Skin epidermis (tissue), 12 donors: ENCODE data around the gene GPHA2.

Experiments used
- H3K27ac ChIP-seq, 21 experiments: fragments of 200-600 bp; sonication (generic) in 11 of 21; one replicate each; pipeline ENCODE4 v1.5.0; 2020; ENCODE audit warnings: mild to moderate bottlenecking in 3 of 21, inconsistent platforms in 2 of 21, moderate library complexity in 2 of 21
- H3K4me3 ChIP-seq, 7 experiments: fragments of 200-600 bp; sonication (generic) in 2 of 7; one replicate each; pipeline ENCODE4 v1.5.0; 2020; ENCODE audit warnings: inconsistent platforms in 2 of 7, mild to moderate bottlenecking in 2 of 7, moderate library complexity in 1 of 7

Gene GPHA2

DNA sequence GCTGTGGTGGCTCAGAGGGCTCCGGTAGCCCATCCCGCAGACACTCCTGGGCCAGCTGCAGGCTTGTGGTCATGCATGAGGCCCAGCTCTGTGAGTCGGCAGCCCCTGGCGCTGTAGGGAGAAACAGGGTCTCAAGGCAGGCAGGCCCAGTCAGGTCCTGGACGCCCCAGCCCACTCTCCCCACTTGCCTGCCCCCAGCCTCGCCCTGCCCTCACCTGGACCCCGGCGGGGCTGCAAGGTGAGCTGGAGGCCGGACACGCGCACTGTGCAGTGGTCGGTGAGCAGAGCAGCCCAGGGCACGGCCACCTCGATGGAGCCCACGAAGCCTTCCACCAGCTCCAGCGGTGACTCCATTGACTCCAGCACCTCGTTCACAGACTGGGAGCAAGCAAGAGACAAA lies 21.6 kb downstream of the GPHA2 start:
- Histone ChIP-seq H3K27ac (no peak overlapping the region), H3K4me3 (no peak overlapping the region)

DNA sequence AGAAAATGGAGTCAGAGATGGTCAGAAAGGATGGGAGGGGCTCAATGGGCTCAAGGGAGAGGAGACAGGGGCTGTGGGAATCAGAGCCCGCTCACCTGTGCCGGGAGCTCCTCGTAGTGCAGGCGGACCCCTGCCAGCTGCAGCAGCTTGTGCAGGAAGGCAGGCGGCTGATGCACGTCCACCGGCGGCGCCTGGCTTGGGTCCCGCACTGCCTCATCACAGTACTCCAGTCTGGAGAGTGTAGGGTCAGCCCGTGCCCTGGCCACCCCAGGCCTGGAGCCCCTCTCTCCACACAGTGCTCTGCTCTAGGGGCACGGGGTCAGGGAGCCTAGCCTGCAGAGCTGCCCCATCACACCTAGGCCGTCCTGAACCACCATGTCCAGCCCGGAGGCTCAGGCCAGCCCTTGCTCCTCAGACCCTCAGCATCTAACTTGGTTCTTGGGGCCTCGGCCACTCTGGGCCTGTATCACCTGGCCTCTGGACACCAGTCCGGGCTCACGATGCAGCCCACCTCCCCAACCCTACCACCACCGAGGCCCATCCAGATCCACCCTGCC lies 22.4 kb downstream of the GPHA2 start:
- Histone ChIP-seq H3K27ac (no peak overlapping the region), H3K4me3 (no peak overlapping the region)

DNA sequence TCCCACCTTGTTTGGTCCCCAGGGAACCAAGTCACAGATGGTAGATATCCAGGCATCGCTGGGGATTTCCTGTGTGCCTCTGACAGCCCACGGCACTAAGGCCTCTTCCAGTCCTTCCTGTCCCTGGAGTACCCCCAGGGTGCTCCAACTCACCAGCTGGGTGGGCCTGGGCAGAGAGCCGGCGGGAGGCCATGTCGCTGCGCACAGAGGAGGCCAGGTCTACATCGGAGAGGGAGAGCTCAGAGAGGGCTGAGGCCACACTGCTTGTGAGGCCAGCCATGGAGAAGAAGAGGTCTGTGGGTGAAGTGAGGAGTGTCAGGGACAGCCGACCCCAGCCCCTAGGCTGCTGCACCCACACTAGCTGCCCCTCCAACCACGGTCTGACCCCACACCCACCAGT lies 24.0 kb downstream of the GPHA2 start:
- Histone ChIP-seq H3K27ac (no peak overlapping the region), H3K4me3 (no peak overlapping the region)

DNA sequence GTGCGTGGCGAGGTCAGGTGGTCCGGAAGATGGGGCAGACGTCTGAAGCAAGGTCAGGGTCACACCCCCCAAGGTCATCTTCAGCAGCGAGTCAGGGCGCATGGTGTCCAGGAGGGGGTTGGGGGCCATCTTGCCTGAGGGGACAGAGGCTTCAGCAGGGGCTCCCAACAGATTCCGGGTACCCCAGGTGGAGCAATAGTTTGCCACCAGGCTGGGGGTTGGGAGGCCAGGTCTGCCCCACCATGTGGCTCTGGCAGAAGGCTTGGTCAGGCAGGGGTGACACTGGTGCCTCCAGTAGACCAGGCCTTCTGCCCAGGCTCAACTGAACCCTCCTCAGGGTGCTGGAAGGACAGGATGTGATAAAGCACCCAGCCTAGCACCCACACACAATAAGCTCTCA lies 24.6 kb downstream of the GPHA2 start:
- Histone ChIP-seq H3K4me3 (no peak overlapping the region), H3K27ac (no peak overlapping the region)

DNA sequence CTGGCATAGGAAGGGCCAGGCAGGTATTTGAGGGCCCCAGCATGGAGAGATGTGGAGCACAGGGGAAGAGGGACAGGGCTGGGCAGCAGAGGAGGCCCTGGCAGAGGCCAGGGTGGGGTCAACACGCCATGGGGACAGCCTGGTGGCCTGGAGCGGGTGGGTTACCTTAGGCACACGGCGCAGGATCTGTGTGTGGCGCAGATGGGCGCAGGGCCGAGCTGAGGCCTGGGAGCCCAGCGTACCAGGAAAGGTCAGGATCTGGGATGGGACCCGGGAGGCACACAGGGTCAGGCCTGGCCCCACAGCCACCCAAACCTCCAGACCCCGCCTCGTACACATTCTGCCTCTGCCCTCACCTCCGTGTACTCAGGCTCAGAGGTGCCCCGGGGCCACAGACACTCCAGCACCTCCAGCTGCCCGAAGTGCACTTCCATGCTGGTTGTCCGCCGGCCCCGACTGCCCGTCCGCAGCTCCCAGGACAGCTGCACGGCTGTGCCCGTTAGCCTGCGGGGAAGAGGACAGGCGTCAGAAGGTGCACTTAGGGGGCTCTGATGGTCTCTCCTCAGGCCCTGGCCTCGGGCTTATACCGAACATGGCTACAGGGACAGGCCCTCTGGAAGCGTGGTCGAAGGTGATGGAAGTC lies 25.1 kb downstream of the GPHA2 start:
- Histone ChIP-seq H3K4me3 (no peak overlapping the region), H3K27ac (no peak overlapping the region)

DNA sequence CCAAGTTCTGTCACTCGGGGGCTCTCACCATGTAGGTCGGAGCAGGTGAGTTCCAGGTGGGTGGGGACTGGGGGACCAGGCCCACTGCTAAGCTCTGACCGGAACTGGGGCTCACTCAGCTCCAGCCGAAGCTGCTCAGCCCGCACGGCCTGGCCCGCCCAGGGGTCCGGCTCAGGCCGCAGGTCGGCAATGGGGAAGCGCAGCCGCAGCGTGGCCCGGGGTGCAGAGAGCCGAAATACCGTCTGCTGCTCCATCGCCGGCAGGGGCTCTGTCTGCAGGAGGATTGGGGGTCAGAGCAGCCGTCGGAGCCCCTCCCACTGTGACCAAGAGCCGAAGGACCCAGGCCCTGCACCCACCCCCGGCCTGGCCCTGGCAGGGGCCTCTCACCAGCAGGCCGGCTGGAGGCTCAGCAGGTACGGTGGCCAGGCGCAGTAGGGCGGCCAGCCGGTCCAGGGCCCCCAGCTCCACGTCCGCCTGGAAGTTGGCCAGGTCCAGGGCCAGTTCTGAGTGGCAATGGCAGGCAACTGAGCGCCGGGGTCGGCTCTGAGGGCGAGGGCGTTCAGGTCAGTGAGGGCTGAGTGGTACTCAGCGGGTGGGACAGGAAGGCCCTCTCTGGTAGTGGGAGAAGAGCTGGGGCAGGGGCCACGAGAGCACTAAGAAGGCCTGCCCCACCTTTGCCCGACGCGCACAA lies 25.9 kb downstream of the GPHA2 start:
- no peak overlapping the region for H3K27ac ChIP-seq
- no peak overlapping the region for H3K4me3 ChIP-seq

DNA sequence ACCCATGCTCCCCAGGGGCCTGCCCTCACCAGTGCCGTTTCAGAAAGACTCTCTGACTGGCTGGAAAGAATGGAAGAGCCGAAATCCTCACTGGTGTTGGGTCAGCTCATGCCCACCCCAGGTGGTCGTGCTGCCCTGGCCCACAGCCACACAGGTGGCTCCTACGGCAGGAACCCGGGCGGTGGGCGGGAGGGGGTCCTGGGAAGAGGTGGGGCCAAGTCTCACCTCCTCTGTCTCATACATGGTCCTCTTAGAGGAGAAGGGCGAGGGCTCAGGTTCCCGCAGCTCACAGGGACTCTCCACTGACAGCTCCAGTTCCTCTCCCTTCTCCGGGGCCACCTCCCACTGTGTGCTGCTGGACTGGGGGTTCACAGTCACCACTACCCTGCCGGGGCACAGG lies 26.9 kb downstream of the GPHA2 start:
- Histone ChIP-seq H3K27ac (no peak overlapping the region), H3K4me3 (no peak overlapping the region)

DNA sequence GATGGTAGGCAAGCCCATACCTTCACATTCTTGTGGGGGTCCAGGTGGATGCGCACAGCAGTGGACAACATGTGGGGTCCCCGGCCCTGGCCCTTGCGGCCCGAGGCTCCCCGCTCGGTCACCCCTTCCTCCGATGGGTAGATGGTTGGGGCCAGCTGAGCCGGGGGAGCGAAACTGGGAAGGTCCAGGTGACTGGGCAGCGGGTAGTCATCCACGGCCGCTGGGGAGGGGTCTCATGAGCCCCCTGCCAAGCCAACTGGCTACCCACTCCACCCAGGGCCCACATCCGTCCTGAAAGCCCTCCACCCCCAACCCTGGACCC lies 29.4 kb downstream of the GPHA2 start:
- H3K4me3 ChIP-seq: no peak overlapping the region
- H3K27ac ChIP-seq: no peak overlapping the region

DNA sequence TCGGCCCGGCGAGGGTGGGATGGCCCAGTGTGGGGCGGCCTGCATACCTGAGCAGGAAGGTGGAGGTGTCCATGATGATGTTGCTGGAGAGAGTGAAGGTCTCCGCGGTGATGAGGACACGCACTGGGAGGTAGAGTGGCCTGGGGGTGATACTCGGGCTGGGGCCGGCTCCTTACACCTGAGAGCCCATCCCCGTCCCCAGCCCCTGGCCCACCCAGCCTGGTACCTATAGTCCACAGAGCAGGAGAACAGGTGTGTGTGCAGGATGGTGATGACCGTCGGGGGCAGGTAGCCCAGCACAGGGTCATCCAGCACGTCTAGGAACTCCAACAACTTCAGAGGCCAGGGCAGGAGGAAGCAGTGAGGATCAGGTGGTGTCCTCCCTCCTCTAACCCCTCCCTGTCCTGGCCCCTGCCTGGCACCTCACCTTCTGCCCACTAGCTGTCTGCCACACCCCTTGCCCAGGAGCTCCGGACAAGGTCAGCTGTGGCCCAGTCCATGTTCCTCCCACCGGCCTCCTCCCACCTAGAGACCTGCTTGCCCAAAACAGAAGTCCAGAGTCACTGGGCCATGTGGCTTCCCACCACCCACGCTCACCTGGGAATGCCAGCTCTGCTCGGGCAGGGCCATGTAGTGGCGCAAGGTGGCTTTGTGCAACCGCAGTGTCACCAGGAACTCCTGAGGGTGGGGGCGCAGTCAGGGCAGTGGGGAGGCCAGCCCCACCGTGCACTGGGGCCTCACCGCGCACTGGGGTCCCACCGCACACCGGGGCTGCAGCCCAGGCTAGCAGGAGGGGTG lies 30.0 kb downstream of the GPHA2 start:
- Histone ChIP-seq H3K27ac (no peak overlapping the region), H3K4me3 (no peak overlapping the region)

DNA sequence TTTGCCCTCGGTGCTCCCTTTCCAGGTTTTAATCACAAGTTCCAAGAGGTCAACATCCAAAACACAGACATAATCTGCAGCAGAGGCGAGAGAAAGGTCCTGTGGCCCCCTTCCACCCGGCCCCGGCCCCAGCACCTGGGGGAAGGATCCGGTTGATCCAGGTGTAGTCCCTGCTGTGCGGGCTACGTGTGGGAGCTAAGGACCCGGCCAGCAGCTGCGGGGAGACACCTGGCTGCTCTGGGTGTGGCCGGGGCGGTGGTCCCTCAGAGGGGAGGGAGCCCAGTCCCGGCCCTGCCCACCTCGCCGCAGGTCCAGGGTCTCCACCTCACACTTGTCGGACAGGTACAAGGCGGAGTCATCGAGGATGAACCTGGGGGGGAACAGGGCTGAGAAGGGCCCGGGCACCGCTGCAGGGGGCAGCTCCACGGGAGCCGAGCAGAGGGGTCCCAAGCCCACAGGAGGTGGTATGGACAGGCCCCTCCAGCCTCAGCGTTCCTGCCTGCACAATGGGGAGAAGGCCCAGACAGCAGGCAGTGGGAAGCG lies 32.3 kb downstream of the GPHA2 start:
- H3K4me3 ChIP-seq: no peak overlapping the region

DNA sequence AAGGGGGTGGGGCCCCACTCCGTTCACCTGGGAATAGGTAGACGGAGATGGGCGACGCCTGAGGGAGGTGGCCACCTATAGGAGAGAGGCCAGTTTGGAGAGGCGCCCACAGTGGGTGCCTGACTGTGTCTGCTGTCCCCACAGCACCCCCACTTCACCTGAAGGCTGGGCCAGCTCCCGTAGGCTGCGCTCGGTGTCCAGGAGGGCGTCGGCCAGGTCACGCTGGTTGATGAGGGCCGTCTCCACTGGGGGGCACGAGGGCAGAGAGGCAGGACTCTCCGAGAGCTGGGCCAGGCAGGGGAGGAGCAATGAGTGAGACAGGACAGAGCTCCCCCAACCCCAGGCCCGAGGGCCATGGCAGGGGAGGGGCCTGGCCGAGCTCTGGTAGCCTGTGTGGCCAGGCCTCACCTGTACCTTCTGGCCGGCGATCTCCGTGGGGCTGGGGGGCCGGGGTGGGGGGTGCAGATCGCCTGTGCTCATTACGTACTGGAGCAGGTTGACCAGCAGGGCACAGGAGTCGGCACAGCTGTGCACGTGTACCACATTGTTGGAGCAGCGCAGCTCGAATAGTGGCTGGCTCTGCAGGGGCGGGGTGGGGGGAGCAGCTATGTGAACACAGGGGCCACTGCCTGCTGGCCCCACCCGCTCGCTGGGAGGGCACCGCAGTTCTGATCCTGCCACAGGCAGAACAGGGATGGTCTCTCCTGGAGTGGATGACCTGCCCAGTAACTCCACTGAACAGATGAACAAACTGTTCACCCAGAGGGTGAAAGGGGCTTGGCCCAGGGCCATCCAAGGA lies 33.4 kb downstream of the GPHA2 start:
- Histone ChIP-seq H3K27ac (no peak overlapping the region), H3K4me3 (no peak overlapping the region)

More for the DNA sequence above, 32.3 kb downstream of the GPHA2 start:
- H3K27ac ChIP-seq: no peak overlapping the region

DNA sequence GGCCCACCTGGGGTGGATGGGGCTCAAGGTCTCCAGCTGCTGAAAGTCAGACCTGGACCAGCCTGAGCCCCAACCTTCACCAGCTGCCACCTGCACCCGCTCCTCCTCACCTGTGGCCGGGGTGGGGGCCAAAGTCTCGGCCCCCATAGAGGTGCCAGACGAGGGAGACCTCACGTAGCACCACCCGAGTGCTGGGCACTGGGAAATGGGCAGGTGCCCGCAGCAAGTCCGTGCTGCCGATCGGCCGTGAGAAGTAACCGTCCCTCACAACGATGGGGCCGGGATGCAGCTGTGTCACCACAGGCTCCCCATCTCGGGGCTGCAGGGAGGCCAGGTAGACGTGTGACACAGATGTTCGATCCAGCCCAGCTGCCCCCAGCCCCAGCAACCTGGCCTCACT lies 34.9 kb downstream of the GPHA2 start:
- no peak overlapping the region for H3K4me3 ChIP-seq
- H3K27ac ChIP-seq: peak overlapping the region in 6 of 21 experiments; percentile 2 to 44 (median 31)

DNA sequence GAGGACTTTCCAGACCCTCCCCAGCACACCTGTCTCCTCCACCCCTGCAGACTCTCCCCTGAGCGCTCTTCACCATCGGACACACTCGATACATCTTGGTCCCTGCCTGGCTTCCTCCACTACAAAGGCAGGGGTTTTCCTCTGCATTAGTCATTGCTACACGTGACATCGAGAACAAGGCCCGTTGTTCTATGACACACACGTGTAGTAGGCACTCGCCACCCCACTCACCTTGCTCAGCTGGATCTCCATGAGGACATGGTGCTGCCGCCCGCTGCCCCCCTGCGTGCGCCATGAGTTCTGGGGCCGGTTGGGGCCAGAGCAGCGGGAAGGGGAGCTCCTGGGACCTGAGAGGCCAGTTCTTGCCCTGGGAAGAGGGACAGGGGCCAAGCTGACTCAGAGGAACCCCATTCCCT lies 35.4 kb downstream of the GPHA2 start:
- Histone ChIP-seq H3K27ac (peak overlapping the region in 6 of 21 experiments; percentile 2 to 44 (median 31)), H3K4me3 (no peak overlapping the region)

DNA sequence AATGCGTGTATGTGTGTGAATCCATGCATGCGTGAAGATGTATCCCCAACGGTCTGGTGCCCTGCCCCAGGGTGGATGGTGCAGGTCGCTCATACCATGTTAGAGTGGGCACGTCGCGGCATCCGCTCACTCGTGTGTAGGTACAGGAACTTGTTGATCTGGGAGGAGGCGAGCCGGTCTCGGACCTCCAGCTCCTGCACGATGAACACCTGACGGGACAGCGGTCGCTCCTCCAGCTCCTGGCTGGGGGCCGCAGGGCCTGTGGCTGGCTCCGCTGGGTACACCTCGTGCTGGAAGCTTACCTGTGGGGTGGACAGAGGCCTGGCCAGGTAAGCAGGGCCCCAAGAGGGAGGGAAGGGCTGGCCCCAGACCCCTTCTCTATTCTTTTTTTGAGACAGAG lies 37.2 kb downstream of the GPHA2 start:
- Histone ChIP-seq H3K4me3 (no peak overlapping the region), H3K27ac (no peak overlapping the region)

DNA sequence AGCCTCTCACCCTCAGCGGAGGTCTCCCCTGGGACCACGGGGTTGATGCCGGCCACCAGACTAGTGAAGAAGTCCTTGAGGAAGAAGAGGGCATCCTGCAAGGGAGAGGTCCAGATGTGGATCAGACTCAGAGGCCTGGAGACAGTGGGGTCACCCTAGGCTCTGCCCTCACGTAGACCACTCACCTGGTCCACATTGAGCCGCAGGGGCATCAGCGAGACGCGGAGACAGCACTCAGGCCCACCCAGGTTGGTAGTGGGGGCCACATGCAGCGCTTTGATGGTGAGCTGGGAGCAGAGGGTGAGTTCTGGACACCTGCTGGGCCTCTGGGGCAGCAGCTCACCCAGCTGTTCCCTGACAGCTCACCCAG lies 37.6 kb downstream of the GPHA2 start:
- Histone ChIP-seq H3K4me3 (no peak overlapping the region), H3K27ac (no peak overlapping the region)

DNA sequence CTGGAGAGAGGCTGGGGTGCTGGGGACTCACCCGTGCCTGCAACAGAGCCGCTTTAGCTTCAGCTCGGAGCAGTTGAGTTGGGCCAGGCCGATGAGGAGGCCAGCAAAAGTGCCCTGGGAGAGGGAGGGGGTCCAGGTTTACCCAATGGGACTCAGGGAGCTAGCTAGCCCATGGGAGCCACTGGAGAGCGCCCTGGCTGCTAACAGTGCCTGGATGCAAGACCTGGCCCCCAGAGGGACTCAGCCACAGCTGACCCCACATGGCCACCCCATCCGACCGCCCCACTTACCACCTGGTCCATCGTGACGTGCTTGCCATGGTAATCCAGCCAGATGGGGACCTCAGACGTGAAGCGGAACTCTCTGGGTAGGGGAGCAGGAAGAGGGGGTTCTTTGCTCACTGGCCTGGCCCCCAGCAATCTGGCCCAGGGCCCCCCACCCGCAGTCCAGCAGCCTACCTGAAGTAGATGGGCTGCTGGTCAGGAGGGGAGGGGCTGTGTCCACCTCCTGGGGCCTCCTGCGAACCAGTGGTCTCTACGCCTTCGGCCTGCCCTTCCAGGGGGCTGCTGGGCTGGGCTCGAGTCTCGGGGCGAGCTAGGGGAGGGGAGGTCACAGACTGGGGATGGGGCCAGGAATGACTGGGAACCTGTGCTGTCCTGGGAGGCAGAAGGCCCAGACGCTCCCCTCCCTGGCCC lies 38.2 kb downstream of the GPHA2 start:
- Histone ChIP-seq H3K27ac (no peak overlapping the region), H3K4me3 (no peak overlapping the region)

DNA sequence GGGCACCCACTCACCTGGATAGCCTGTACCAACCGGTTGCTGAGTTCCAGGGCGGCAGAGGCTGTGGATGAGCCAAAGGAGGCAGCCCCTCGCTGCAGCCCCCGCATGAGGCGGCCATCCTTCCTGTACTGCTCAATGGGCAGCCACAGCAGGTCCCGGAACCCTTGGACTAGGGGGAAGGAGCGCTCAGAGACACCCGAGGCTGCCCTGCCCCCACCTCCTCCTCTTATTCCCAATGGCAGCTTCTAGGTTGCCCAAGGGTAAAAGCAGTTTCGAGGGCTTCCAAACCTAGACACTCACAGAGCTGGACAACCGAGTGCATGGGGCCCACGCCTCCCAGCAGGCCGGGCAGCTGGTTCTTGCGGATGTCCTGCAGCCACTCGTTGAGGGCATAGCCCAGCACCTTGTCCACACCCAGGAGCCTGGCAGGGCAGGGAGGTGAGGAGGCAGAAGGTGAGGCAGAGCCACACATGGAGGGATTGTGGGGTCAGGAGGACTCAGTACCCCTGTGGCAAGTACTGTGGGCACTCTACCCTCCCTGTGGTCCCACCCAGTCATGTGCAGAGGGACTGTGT lies 39.2 kb downstream of the GPHA2 start:
- H3K4me3 ChIP-seq: no peak overlapping the region
- H3K27ac ChIP-seq: no peak overlapping the region

DNA sequence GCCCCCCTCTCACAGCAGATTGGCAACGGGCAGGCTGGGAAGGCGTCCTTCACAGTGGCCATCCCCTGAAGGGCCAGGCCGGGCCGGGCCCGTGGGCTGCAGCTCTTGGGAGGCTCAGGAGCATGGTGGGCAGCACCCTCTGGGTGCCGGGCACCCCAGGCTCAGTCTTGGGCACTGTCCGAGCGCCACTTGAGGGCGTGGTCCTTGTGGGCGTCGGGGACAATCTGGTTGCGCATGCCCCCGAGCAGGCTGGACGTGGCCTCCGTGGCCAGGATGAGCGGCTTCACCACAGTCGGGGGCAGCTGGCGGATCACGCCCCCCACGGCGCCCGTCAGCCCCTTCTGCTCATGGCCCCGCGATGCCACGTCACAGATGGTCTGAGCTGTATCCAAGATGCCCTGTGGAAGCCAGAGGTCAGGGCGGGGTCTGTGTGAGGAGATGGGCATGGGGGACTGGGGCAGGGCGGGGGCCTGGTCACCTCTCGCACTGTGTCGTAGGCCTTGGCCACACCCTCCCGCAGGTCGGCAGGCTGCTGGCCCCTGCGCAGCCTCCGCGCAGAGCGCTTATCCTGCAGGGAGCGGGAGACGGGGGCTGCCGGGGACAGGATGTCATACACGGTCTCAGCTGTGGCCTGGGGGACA lies 40.8 kb downstream of the GPHA2 start:
- Histone ChIP-seq H3K27ac (no peak overlapping the region), H3K4me3 (no peak overlapping the region)
